Suprapubic skin (tissue), 4 donors: ENCODE results near the gene LTF. TPM values are rescaled to one million over a fixed set of nuclear protein-coding genes. Genes with fewer than 3 reads are reported as not detected.
"Not testable (repeated sequence)": the region's sequence is repeated elsewhere in the genome, so short reads cannot be mapped to it uniquely, and the experiment has no call there.

ENCODE experiments used
- DNase-seq, 2 donors: peaks; one replicate each; pipeline ENCODE4 v3.0.0-alpha.2; 2019; ENCODE audit warnings: low spot score in 2 of 2
- H3K27ac ChIP-seq: fragments of 200-600 bp; sonication (generic); one replicate; pipeline ENCODE4 v1.5.1; 2019
- H3K27me3 ChIP-seq: fragments of 200-600 bp; sonication (generic); one replicate; pipeline ENCODE4 v1.5.1; 2019
- H3K36me3 ChIP-seq: fragments of 200-600 bp; sonication (generic); one replicate; pipeline ENCODE4 v1.5.1; 2019
- H3K4me1 ChIP-seq: fragments of 200-600 bp; sonication (generic); one replicate; pipeline ENCODE4 v1.5.1; 2019
- H3K4me3 ChIP-seq: fragments of 200-600 bp; sonication (generic); one replicate; pipeline ENCODE4 v1.5.1; 2019; ENCODE audit warnings: mild to moderate bottlenecking
- H3K9me3 ChIP-seq: fragments of 200-600 bp; sonication (generic); one replicate; pipeline ENCODE4 v1.5.1; 2019
- EP300 ChIP-seq: sonication (generic); formaldehyde crosslinking; IDR thresholded peaks from one replicate; pipeline ENCODE4 v1.6.1; 2017; ENCODE audit warnings: antibody characterized with exemption
- POLR2A ChIP-seq, 2 donors: fragments of 450-650 bp; IDR thresholded peaks; one replicate each; pipeline ENCODE4 v1.6.1; 2017; ENCODE audit warnings: antibody characterized with exemption in 2 of 2, mild to moderate bottlenecking in 2 of 2, moderate library complexity in 2 of 2
- POLR2AphosphoS5 ChIP-seq, 3 donors: sonication (generic); formaldehyde crosslinking; IDR thresholded peaks; one replicate each; pipeline ENCODE4 v1.6.1; 2017; ENCODE audit warnings: antibody characterized with exemption in 3 of 3
- WGBS: methylation state at CpG from one replicate; pipeline ENCODE4 v1.1.5; 2018; 5-methylcytosine and 5-hydroxymethylcytosine counted together
- total RNA-seq, 4 donors: library from RNA; depleted of rRNA; stranded (reverse); fragments of >200 nt; gene quantifications; one replicate each; pipeline ENCODE4 v1.1.0, GENCODE V29; 2016
- TF ChIP-seq, protein P1 (sequence below), 2 donors: fragments of 200-600 bp in 1 of 2; fragments of 450-650 bp in 1 of 2; sonication (generic) in 1 of 2; IDR thresholded peaks; one replicate each; pipeline ENCODE4 v1.5.1; 2016 to 2019; ENCODE audit warnings: antibody characterized with exemption in 2 of 2, mild to moderate bottlenecking in 1 of 2, moderate library complexity in 1 of 2

LTF gene
- total RNA-seq, 4 donors from 2014 or later: 2.3 to 8.6 (median 3.7) TPM

GRCh38 chr3:46433841-46434240 is 30.9 kb downstream of the LTF start:
- DNase-seq: no peak
- WGBS: 83% methylated on average over 1 of the region's 1 CpG
- Histone ChIP-seq H3K4me3 (no peak overlapping the region), H3K27ac (no peak overlapping the region), H3K9me3 (no peaks in the 10 kb centered on the region), H3K36me3 (no peaks in the 10 kb centered on the region), H3K4me1 (peaks cover 10% of the 10 kb centered on the region), H3K27me3 (no peaks in the 10 kb centered on the region)
- TF ChIP-seq POLR2A (IDR thresholded peaks at IDR 0.05) (no peak), POLR2AphosphoS5 (IDR thresholded peaks at IDR 0.05) (no peak), EP300 (no peak)
- TF ChIP-seq, protein P1, sequence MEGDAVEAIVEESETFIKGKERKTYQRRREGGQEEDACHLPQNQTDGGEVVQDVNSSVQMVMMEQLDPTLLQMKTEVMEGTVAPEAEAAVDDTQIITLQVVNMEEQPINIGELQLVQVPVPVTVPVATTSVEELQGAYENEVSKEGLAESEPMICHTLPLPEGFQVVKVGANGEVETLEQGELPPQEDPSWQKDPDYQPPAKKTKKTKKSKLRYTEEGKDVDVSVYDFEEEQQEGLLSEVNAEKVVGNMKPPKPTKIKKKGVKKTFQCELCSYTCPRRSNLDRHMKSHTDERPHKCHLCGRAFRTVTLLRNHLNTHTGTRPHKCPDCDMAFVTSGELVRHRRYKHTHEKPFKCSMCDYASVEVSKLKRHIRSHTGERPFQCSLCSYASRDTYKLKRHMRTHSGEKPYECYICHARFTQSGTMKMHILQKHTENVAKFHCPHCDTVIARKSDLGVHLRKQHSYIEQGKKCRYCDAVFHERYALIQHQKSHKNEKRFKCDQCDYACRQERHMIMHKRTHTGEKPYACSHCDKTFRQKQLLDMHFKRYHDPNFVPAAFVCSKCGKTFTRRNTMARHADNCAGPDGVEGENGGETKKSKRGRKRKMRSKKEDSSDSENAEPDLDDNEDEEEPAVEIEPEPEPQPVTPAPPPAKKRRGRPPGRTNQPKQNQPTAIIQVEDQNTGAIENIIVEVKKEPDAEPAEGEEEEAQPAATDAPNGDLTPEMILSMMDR (IDR thresholded peaks at IDR 0.05): no peak

- not testable (repeated sequence) for H3K27me3 ChIP-seq, H3K4me3 ChIP-seq, H3K9me3 ChIP-seq, DNase-seq, H3K36me3 ChIP-seq, H3K27ac ChIP-seq
- H3K4me1 ChIP-seq: peaks cover 16% of the 10 kb centered on the region
- 66% methylated on average over 4 of the region's 4 CpGs for WGBS
Measured at GRCh38 chr3:46433118-46433517, 31.6 kb downstream of the LTF start.

DNA sequence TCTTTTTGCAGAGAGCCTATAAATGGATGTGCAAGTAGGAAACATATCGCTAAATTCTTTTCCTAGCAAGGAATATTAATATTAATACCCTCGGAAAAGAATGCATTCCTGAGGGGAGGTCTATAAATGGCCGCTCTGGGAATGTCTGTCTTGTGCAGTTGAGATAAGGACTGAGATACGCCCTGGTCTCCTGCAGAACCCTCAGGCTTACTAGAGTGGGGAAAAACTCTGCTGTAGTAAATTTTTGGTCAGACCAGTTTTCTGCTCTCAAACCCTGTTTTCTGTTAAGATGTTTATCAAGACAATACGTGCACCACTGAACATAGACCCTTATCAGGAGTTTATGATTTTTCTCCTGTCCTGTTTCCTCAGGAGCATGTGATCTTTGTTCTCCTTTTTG is 32.8 kb downstream of the LTF start:
- not testable (repeated sequence) for H3K9me3 ChIP-seq, DNase-seq, H3K27me3 ChIP-seq, H3K4me3 ChIP-seq, H3K27ac ChIP-seq, H3K36me3 ChIP-seq
- H3K4me1 ChIP-seq: peaks cover 19% of the 10 kb centered on the region
- 84% methylated on average over 5 of the region's 5 CpGs for WGBS

- not testable (repeated sequence) for H3K9me3 ChIP-seq, H3K27ac ChIP-seq, H3K4me3 ChIP-seq, H3K36me3 ChIP-seq, H3K27me3 ChIP-seq, DNase-seq
- 86% methylated on average over 1 of the region's 1 CpG for WGBS
- H3K4me1 ChIP-seq: peaks cover 19% of the 10 kb centered on the region
Measured at GRCh38 chr3:46430879-46431278, 33.8 kb downstream of the LTF start.

DNA sequence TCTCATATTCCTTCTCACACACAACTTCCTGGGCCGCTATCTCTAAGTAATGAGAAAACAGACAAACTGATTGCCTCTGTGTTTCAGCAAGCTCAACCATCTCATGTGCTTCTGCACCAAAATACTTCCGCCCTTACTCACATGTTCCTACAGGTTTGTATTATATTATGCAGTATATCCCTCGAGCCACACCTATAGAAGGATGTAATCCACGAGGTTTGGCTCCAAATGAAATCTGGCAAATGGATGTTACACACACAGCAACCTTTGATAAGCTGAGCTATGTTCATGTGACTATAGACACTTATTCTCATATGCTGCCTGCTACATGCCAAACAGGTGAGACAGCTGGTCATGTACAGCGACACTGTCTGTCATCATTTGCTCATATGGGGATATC is 35.0 kb downstream of the LTF start:
- no peak overlapping the region for H3K4me3 ChIP-seq
- WGBS: 59% methylated on average over 5 of the region's 5 CpGs
- H3K4me1 ChIP-seq: peaks cover 19% of the 10 kb centered on the region
- H3K27me3 ChIP-seq: no peaks in the 10 kb centered on the region
- TF ChIP-seq, protein P1 (IDR thresholded peaks at IDR 0.05): no peak
- TF ChIP-seq POLR2A (IDR thresholded peaks at IDR 0.05) (no peak), EP300 (no peak), POLR2AphosphoS5 (IDR thresholded peaks at IDR 0.05) (peak in 1 of 3 donors; percentile 14)
- H3K9me3 ChIP-seq: no peaks in the 10 kb centered on the region
- no peaks in the 10 kb centered on the region for H3K36me3 ChIP-seq
- H3K27ac ChIP-seq: peak overlapping the region; percentile 71
- DNase-seq: no peak

- WGBS: 52% methylated on average over 5 of the region's 5 CpGs
- DNase-seq: no peak
- H3K36me3 ChIP-seq: no peaks in the 10 kb centered on the region
- TF ChIP-seq EP300 (no peak), POLR2AphosphoS5 (IDR thresholded peaks at IDR 0.05) (no peak), POLR2A (IDR thresholded peaks at IDR 0.05) (no peak)
- TF ChIP-seq, protein P1 (IDR thresholded peaks at IDR 0.05): no peak
- peak overlapping the region; percentile 71 for H3K27ac ChIP-seq
- no peak overlapping the region for H3K4me3 ChIP-seq
- no peaks in the 10 kb centered on the region for H3K9me3 ChIP-seq
- H3K4me1 ChIP-seq: peaks cover 19% of the 10 kb centered on the region
- H3K27me3 ChIP-seq: no peaks in the 10 kb centered on the region
Measured at GRCh38 chr3:46429250-46429649, 35.5 kb downstream of the LTF start.
